Glutamatergic neuron (in vitro differentiated cells): Measurements from ENCODE around the gene NGEF. TPM values are rescaled to one million over a fixed set of nuclear protein-coding genes. Genes with fewer than 3 reads are reported as not detected.

Source experiments
- DNase-seq: peaks from one replicate; pipeline ENCODE4 v3.0.0; 2022
- H3K27ac Mint-ChIP-seq: one replicate; pipeline ENCODE4 v1.8.0; 2020; ENCODE audit warnings: mild to moderate bottlenecking, mixed read lengths, inconsistent platforms; ENCODE audit not compliant: unreplicated experiment
- H3K27me3 Mint-ChIP-seq: one replicate; pipeline ENCODE4 v1.8.0; 2020; ENCODE audit warnings: mild to moderate bottlenecking, moderate library complexity, mixed read lengths, inconsistent platforms; ENCODE audit not compliant: unreplicated experiment
- H3K36me3 Mint-ChIP-seq: one replicate; pipeline ENCODE4 v1.8.0; 2020; ENCODE audit warnings: mild to moderate bottlenecking, mixed read lengths, inconsistent platforms; ENCODE audit not compliant: unreplicated experiment
- H3K4me1 Mint-ChIP-seq: one replicate; pipeline ENCODE4 v1.8.0; 2020; ENCODE audit warnings: mild to moderate bottlenecking, low read depth, mixed read lengths, inconsistent platforms; ENCODE audit not compliant: unreplicated experiment
- H3K4me3 Mint-ChIP-seq: one replicate; pipeline ENCODE4 v1.8.0; 2020; ENCODE audit warnings: mild to moderate bottlenecking, mixed read lengths, inconsistent platforms; ENCODE audit not compliant: unreplicated experiment
- H3K9me3 Mint-ChIP-seq: one replicate; pipeline ENCODE4 v1.8.0; 2020; ENCODE audit warnings: mild to moderate bottlenecking, moderate library complexity, mixed read lengths, inconsistent platforms; ENCODE audit not compliant: unreplicated experiment
- total RNA-seq: library from RNA; stranded (reverse); fragmentation: NEBNext Ultra II Directional; extraction: Animal tissue kit (Norgen Biotek cat#: 25700); gene quantifications from one replicate; pipeline ENCODE4 v1.2.1, GENCODE V29; 2021; ENCODE audit not compliant: unreplicated experiment
- TF ChIP-seq, protein P1 (sequence below): fragments of 200-600 bp; sonication (generic); IDR thresholded peaks from one replicate; pipeline ENCODE4 v1.5.0; 2021; ENCODE audit not compliant: partially characterized antibody, unreplicated experiment

The NGEF gene
- total RNA-seq, 1 donor from 2014 or later: 7.2 TPM

- H3K27ac Mint-ChIP-seq: peak overlapping the region; percentile 64
- H3K9me3 Mint-ChIP-seq: peaks cover 3% of the 10 kb centered on the region
- peaks cover 12% of the 10 kb centered on the region for H3K4me1 Mint-ChIP-seq
- peaks cover 11% of the 10 kb centered on the region for H3K27me3 Mint-ChIP-seq
- H3K36me3 Mint-ChIP-seq: peaks cover 4% of the 10 kb centered on the region
- no peak for DNase-seq
- no peak overlapping the region for H3K4me3 Mint-ChIP-seq
- TF ChIP-seq, protein P1, sequence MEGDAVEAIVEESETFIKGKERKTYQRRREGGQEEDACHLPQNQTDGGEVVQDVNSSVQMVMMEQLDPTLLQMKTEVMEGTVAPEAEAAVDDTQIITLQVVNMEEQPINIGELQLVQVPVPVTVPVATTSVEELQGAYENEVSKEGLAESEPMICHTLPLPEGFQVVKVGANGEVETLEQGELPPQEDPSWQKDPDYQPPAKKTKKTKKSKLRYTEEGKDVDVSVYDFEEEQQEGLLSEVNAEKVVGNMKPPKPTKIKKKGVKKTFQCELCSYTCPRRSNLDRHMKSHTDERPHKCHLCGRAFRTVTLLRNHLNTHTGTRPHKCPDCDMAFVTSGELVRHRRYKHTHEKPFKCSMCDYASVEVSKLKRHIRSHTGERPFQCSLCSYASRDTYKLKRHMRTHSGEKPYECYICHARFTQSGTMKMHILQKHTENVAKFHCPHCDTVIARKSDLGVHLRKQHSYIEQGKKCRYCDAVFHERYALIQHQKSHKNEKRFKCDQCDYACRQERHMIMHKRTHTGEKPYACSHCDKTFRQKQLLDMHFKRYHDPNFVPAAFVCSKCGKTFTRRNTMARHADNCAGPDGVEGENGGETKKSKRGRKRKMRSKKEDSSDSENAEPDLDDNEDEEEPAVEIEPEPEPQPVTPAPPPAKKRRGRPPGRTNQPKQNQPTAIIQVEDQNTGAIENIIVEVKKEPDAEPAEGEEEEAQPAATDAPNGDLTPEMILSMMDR: no peak
These were observed 10.0 kb downstream of the NGEF start for GRCh38 chr2:233002829-233003657.

- TF ChIP-seq, protein P1: no peak
- Mint-ChIP-seq H3K4me1 (peaks cover 12% of the 10 kb centered on the region), H3K36me3 (peaks cover 4% of the 10 kb centered on the region), H3K9me3 (peaks cover 3% of the 10 kb centered on the region), H3K4me3 (no peak overlapping the region), H3K27me3 (peaks cover 11% of the 10 kb centered on the region), H3K27ac (no peak overlapping the region)
- no peak for DNase-seq
These were observed 11.9 kb downstream of the NGEF start for GRCh38 chr2:233000886-233001750.

DNA sequence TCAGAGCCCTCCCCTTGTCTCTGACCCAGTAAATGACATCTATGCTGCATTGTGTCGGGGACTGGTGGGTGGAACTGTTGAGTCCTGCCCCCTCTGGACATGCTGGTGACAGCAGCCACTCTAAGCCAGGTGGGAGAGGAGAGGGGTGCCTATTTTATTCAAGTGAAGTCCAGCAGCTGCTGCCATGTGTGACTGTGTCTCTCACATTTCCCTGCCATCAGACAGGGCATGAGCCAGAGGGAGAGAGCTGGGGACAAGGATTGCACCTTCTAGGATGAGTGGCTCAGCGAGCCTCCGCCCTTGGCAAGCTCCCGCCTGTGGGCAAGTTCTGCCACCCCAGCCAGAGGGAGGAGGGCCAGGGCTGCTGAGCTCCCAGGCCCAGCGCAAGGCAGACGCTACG is 13.7 kb downstream of the NGEF start:
- DNase-seq: peak; percentile 38
- Mint-ChIP-seq H3K4me3 (no peak overlapping the region), H3K4me1 (peaks cover 12% of the 10 kb centered on the region), H3K27ac (no peak overlapping the region), H3K36me3 (peaks cover 4% of the 10 kb centered on the region), H3K9me3 (peaks cover 3% of the 10 kb centered on the region), H3K27me3 (peaks cover 11% of the 10 kb centered on the region)
- TF ChIP-seq, protein P1: no peak

DNA sequence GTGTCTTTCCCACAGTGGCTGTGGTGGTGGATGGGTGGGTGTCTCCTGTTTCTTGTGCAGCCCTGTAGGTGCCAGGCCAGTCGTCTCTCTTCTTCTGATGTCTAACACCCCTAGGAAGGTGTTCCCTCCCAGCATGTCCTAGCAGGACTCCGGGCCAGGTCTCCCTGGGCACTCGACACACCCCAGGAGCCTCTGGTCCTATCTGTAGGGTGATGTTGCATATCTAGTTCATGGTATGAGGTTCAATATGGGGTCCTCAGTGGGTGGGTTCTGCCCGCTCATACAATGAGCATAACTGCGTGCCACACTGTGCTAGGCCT is 14.4 kb downstream of the NGEF start:
- DNase-seq: no peak
- peaks cover 3% of the 10 kb centered on the region for H3K9me3 Mint-ChIP-seq

More for the DNA sequence above, 14.4 kb downstream of the NGEF start:
- Mint-ChIP-seq H3K27ac (no peak overlapping the region), H3K27me3 (peaks cover 11% of the 10 kb centered on the region), H3K36me3 (peaks cover 4% of the 10 kb centered on the region), H3K4me3 (no peak overlapping the region), H3K4me1 (peaks cover 12% of the 10 kb centered on the region)
- TF ChIP-seq, protein P1: no peak
